Psoas muscle (tissue), 8 donors: ENCODE results near the gene SLC16A7. TPM values are rescaled to one million over a fixed set of nuclear protein-coding genes. Genes with fewer than 3 reads are reported as not detected.

Experiments
- ATAC-seq, 4 donors: fragments of 200-7000 bp; cut with Tn5 transposase; one replicate each; pipeline ENCODE4 v1.9.1; 2020; ENCODE audit warnings: moderate library complexity in 3 of 4, mild to moderate bottlenecking in 2 of 4
- DNase-seq, 2 donors: peaks; one replicate each; pipeline ENCODE4 v3.0.0-alpha.2; 2020
- H3K27ac ChIP-seq: fragments of 200-600 bp; one replicate; pipeline ENCODE4 v1.8.0; 2022
- H3K27me3 ChIP-seq, 3 donors: fragments of 200-600 bp in 1 of 3; one replicate each; pipeline versions ENCODE4 v1.6.1 to v1.8.0; 2013 to 2022; ENCODE audit warnings: low read length in 2 of 3, mild to moderate bottlenecking in 2 of 3, moderate library complexity in 1 of 3; ENCODE audit not compliant: insufficient read depth in 3 of 3
- H3K36me3 ChIP-seq, 2 donors: fragments of 200-600 bp in 1 of 2; one replicate each; pipeline versions ENCODE4 v1.6.1 to v1.8.0; 2013 to 2022; ENCODE audit warnings: low read depth in 1 of 2, mild to moderate bottlenecking in 1 of 2, moderate library complexity in 1 of 2; ENCODE audit not compliant: insufficient read depth in 1 of 2
- H3K4me1 ChIP-seq: fragments of 200-600 bp; one replicate; pipeline ENCODE4 v1.8.0; 2022
- H3K4me3 ChIP-seq: fragments of 200-600 bp; one replicate; pipeline ENCODE4 v1.8.0; 2022; ENCODE audit warnings: mild to moderate bottlenecking
- H3K9me3 ChIP-seq: fragments of 200-600 bp; one replicate; pipeline ENCODE4 v1.8.0; 2022
- WGBS, 3 donors: extraction: QIAGEN DNeasy Blood & Tissue Kit; methylation state at CpG; one replicate each; pipeline versions ENCODE4 v1.1.6 to v1.1.7; 2013; 5-methylcytosine and 5-hydroxymethylcytosine counted together
- intact Hi-C, 2 donors: fragments of 100-400 bp; cut with DNase I; formaldehyde crosslinking; loops; one replicate each; pipeline versions ENCODE4 v1.11.0 to v1.14.2; 2022
- polyA plus RNA-seq, 3 donors: library from polyadenylated mRNA; stranded (reverse); fragments of 200-250 nt; gene quantifications; one replicate each; pipeline ENCODE4 v1.2.3, GENCODE V29; 2013
- total RNA-seq, 4 donors: library from RNA; stranded (reverse); fragmentation: NEBNext Ultra II Directional in 2 of 4; extraction: Animal tissue kit (Norgen Biotek cat#: 25700) in 2 of 4; gene quantifications; one replicate each; pipeline versions ENCODE4 v1.2.1 to v1.2.4, GENCODE V29; 2021 to 2023
- TF ChIP-seq, protein P1 (sequence below): fragments of 200-600 bp; IDR thresholded peaks from one replicate; pipeline ENCODE4 v1.8.0; 2022; ENCODE audit warnings: antibody characterized with exemption
- donor health status: healthy with polysubstance abuse.
- donor health status: DM: no; HTN: no; CAD: no; lungs with moderate emphysema.
- donor health status: Bipolar disorder and iron deficiency.
- donor health status: healthy.
- donor health status: DM: yes; HTN: yes; CAD: no.
- donor health status: DM: no; HTN: no; CAD: no.
- donor health status: DM: no; HTN: no; CAD: no.
- donor health status: DM: yes; HTN: yes; CAD: no.

The SLC16A7 gene
- total and polyA plus RNA-seq, 7 donors, result 0.49 to 27.4 (median 5.0) TPM

DNA sequence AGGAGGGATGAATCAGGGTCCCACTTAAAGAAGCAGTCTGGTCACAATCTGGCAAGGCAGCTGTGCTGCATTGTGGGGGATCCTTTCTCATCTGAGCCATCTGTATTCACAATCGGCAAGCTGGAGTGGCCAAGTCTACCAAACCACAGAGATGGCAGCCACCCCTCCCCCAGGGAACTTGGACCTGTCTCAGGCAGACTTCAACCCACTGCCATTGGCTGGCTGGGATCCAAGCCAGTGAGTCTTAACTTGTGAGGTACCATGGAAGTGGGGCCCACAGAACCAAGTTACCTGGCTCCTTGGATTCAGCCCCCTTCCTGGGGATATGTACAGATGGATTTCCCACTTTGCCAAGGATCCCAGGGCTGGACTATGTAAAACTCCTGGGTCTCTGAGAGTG is 196.8 kb downstream of the SLC16A7 start:
- no peak for ATAC-seq

DNA sequence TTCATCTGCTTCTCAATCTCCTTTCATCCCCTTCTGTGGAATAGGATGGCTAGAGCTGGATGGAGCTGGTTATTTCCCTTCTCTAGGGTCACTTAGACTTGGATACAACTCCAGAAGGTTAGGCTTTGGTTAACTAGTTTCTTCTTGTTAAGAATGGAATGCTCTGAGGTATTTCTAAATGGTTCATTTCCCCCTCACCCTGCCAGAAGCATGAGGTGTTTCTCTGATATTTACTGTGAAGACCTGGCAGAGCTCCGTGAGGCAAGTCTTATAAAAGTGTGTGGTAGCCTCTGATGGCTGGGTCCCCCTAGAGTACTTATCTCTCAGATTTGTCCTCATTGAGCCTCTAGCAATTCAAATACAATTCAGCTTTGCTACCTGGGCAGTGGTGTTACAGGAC is 207.9 kb downstream of the SLC16A7 start:
- intact Hi-C loops, result loop anchor here in 1 of 2 donors (10.0 kb wide), 1 partner anchor 369 kb away; no protein-coding TSS in a partner anchor
- WGBS, 3 donors, result 52 to 61% (median 57%) methylated on average over 1 of the region's 1 CpG
- Histone ChIP-seq H3K9me3 (peaks cover 3% of the 10 kb centered on the region), H3K27me3 (no peaks in the 10 kb centered on the region), H3K27ac (no peak overlapping the region), H3K4me1 (no peaks in the 10 kb centered on the region), H3K4me3 (no peak overlapping the region), H3K36me3 (no peaks in the 10 kb centered on the region)
- ATAC-seq (no peak), DNase-seq (no peak)
- TF ChIP-seq, protein P1, sequence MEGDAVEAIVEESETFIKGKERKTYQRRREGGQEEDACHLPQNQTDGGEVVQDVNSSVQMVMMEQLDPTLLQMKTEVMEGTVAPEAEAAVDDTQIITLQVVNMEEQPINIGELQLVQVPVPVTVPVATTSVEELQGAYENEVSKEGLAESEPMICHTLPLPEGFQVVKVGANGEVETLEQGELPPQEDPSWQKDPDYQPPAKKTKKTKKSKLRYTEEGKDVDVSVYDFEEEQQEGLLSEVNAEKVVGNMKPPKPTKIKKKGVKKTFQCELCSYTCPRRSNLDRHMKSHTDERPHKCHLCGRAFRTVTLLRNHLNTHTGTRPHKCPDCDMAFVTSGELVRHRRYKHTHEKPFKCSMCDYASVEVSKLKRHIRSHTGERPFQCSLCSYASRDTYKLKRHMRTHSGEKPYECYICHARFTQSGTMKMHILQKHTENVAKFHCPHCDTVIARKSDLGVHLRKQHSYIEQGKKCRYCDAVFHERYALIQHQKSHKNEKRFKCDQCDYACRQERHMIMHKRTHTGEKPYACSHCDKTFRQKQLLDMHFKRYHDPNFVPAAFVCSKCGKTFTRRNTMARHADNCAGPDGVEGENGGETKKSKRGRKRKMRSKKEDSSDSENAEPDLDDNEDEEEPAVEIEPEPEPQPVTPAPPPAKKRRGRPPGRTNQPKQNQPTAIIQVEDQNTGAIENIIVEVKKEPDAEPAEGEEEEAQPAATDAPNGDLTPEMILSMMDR, result no peak

More for the DNA sequence above, 196.8 kb downstream of the SLC16A7 start:
- H3K4me1 ChIP-seq, result no peaks in the 10 kb centered on the region
- WGBS, 3 donors, result 91 to 94% (median 93%) methylated on average over 1 of the region's 1 CpG
- H3K9me3 ChIP-seq, result no peaks in the 10 kb centered on the region
- no peak for DNase-seq
- TF ChIP-seq, protein P1, result no peak
- H3K27me3 ChIP-seq, result peaks cover 0 to 2% (median 0%) of the 10 kb centered on the region in 3 donors
- H3K4me3 ChIP-seq, result no peak overlapping the region
- no peak overlapping the region for H3K27ac ChIP-seq
- intact Hi-C loops, result no loop called here
- H3K36me3 ChIP-seq, result no peaks in the 10 kb centered on the region

DNA sequence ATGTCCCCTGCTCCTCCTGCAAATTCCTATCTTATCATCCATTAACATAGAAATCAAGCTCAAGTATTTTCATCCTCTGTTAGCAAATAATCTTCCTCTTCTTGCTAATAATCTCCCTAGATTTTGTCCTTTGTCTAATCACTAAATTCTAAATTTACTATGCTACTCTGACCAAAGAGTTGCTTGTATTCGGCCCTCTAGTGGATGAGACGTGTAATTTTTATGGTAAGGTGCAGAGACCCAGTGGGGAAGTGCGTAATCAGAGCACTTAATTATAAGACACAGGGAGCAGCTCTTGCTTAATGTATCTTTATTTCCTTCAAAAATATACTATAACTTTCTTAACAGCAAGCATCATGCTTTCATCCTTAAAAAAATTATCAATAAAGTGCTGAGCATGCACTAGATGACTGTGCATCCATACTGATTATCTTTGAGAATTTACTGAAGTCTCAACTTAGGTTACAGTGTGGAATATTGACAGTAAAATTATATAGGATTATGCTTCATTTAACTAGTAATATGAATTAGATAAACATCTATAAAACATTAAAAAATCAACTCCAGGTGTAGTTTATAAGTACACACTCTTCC is 212.6 kb downstream of the SLC16A7 start:
- 19 to 23% (median 19%) methylated on average over 3 of the region's 3 CpGs for WGBS, 3 donors
- TF ChIP-seq, protein P1, result peak; percentile 57
- intact Hi-C loops, result loop anchor here in 1 of 2 donors (10.0 kb wide), 1 partner anchor 374 kb away; no protein-coding TSS in a partner anchor

DNA sequence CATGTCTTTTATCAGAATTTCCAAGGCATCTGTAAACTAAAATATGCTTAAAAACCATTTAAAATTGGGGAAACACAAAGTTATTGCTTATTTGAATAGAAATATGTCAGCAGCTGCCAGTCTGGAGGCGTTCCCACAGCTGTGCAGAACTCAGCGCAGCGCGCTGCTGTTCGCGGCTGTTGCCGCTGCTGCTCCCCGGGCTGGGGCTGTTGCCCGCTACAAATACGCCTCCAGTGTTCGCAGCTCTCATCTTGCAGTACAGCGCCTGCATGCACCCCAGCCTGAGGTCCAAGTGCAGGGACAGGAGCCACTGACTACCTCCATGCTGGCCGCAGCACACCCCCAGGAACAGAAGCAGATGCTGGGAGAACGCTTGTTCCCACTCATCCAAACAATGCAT is 216.2 kb downstream of the SLC16A7 start:
- 89 to 94% (median 93%) methylated on average over 14 of the region's 14 CpGs for WGBS, 3 donors
- no peak overlapping the region for H3K4me3 ChIP-seq
- DNase-seq (no peak), ATAC-seq (no peak)
- H3K27me3 ChIP-seq, result no peaks in the 10 kb centered on the region
- intact Hi-C loops, result no loop called here
- TF ChIP-seq, protein P1, result no peak
- H3K4me1 ChIP-seq, result no peaks in the 10 kb centered on the region
- H3K27ac ChIP-seq, result no peak overlapping the region
- no peaks in the 10 kb centered on the region for H3K36me3 ChIP-seq
- H3K9me3 ChIP-seq, result no peaks in the 10 kb centered on the region

More for the DNA sequence above, 212.6 kb downstream of the SLC16A7 start:
- Histone ChIP-seq H3K4me3 (no peak overlapping the region), H3K27ac (no peak overlapping the region), H3K9me3 (no peaks in the 10 kb centered on the region), H3K4me1 (no peaks in the 10 kb centered on the region), H3K27me3 (no peaks in the 10 kb centered on the region), H3K36me3 (no peaks in the 10 kb centered on the region)
- DNase-seq (no peak), ATAC-seq (peak in 1 of 4 donors; percentile 65)

DNA sequence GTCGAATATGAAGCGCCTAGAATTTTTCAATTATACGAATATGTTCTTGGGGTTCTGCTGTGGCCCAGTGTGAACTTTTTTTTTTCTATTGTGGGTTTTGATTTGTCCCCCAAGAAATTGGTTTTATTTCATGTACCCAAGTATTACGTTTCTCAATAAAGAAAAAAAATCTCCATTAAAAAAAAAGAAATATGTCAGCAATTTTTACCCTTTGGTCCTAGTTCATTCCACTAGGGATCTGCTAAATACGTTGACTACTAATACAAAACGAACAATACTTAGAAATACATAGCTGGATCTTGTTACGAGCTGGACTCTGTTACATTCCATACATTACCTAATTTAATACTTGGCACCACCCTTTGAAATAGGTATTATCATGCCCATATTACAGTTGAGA is 216.9 kb downstream of the SLC16A7 start:
- H3K27me3 ChIP-seq, result peaks cover 0 to 2% (median 0%) of the 10 kb centered on the region in 3 donors
- DNase-seq (no peak), ATAC-seq (no peak)
- WGBS, 3 donors, result 81 to 86% (median 83%) methylated on average over 7 of the region's 7 CpGs
- H3K4me1 ChIP-seq, result no peaks in the 10 kb centered on the region
- H3K9me3 ChIP-seq, result no peaks in the 10 kb centered on the region
- no peaks in the 10 kb centered on the region for H3K36me3 ChIP-seq
- H3K27ac ChIP-seq, result no peak overlapping the region
- TF ChIP-seq, protein P1, result no peak
- intact Hi-C loops, result no loop called here
- no peak overlapping the region for H3K4me3 ChIP-seq
